GM19395 (cell line): ENCODE measurements around the gene RGS5.

Experiments
- ATAC-seq: cut with Tn5 transposase; IDR thresholded peaks from one replicate; pipeline ENCODE4 v1.9.1; 2021; ENCODE audit warnings: mild to moderate bottlenecking, moderate library complexity; ENCODE audit not compliant: unreplicated experiment

RGS5 gene

GRCh38 chr1:163186862-163187261, 15.9 kb downstream of the RGS5 start:
- ATAC-seq: no peak

- no peak for ATAC-seq
These were observed 20.3 kb downstream of the RGS5 start for GRCh38 chr1:163182330-163182949.

GRCh38 chr1:163178628-163179027, 24.1 kb downstream of the RGS5 start:
- no peak for ATAC-seq

GRCh38 chr1:163176797-163177196, 25.9 kb downstream of the RGS5 start:
- no peak for ATAC-seq

GRCh38 chr1:163174524-163175437, 27.9 kb downstream of the RGS5 start:
- ATAC-seq: peak; percentile 67

GRCh38 chr1:163173121-163173520, 29.6 kb downstream of the RGS5 start:
- ATAC-seq: no peak

GRCh38 chr1:163172596-163172995, 30.1 kb downstream of the RGS5 start:
- no peak for ATAC-seq

GRCh38 chr1:163171826-163172225, 30.9 kb downstream of the RGS5 start:
- no peak for ATAC-seq

- no peak for ATAC-seq
These were observed 31.6 kb downstream of the RGS5 start for GRCh38 chr1:163170975-163171676.

GRCh38 chr1:163170331-163170730, 32.4 kb downstream of the RGS5 start:
- no peak for ATAC-seq

- ATAC-seq: no peak
These were observed 33.2 kb downstream of the RGS5 start for GRCh38 chr1:163169553-163169952.

- ATAC-seq: no peak
These were observed 34.7 kb downstream of the RGS5 start for GRCh38 chr1:163168053-163168452.

- no peak for ATAC-seq
These were observed 35.7 kb downstream of the RGS5 start for GRCh38 chr1:163166886-163167555.

GRCh38 chr1:163165119-163165518, 37.6 kb downstream of the RGS5 start:
- ATAC-seq: no peak

- no peak for ATAC-seq
These were observed 38.7 kb downstream of the RGS5 start for GRCh38 chr1:163163881-163164582.

- no peak for ATAC-seq
These were observed 39.6 kb downstream of the RGS5 start for GRCh38 chr1:163163163-163163562.

GRCh38 chr1:163162381-163162914, 40.3 kb downstream of the RGS5 start:
- no peak for ATAC-seq

GRCh38 chr1:163161841-163162240, 40.9 kb downstream of the RGS5 start:
- no peak for ATAC-seq

- ATAC-seq: no peak
These were observed 41.4 kb downstream of the RGS5 start for GRCh38 chr1:163161337-163161736.

GRCh38 chr1:163155606-163156005, 47.1 kb downstream of the RGS5 start:
- no peak for ATAC-seq
